GM18517 (cell line): ENCODE data around the gene MEGF8.

Experiments used
- ATAC-seq: cut with Tn5 transposase; IDR thresholded peaks from one replicate; pipeline ENCODE4 v1.9.1; 2021; ENCODE audit warnings: mild to moderate bottlenecking, moderate library complexity; ENCODE audit not compliant: unreplicated experiment

The MEGF8 gene

GRCh38 chr19:42409477-42409876 is 84.0 kb downstream of the MEGF8 start:
- no peak for ATAC-seq

- ATAC-seq: no peak
These were observed 84.9 kb downstream of the MEGF8 start for GRCh38 chr19:42410371-42410770.

GRCh38 chr19:42411581-42412178 is 86.2 kb downstream of the MEGF8 start:
- no peak for ATAC-seq

GRCh38 chr19:42412227-42412626 is 86.8 kb downstream of the MEGF8 start:
- no peak for ATAC-seq

- no peak for ATAC-seq
These were observed 87.2 kb downstream of the MEGF8 start for GRCh38 chr19:42412661-42413076.

- no peak for ATAC-seq
These were observed 93.9 kb downstream of the MEGF8 start for GRCh38 chr19:42419309-42419708.

DNA sequence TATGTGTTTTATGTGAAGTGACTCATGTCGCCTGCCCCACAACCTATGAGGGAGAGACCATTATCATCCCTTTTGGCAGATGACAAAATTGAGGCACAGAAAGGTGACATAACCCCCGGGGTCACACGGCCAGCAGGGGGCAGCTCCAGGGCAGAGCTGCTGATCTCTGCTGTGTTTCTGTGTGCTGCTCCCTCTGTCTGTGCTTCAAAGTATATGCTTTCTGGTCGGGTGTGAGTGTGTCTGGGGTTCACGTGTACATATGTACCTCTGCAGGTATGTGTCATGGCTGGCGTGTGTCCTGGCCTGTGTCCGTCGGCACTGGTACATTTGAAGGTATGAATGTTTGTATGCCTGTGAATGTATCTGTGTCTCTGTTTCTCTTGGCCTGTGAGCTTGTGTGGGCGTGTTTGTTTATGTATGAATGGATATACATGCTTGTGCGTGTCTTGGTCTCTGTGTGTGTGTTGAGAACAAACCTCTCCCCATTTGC is 94.7 kb downstream of the MEGF8 start:
- no peak for ATAC-seq

DNA sequence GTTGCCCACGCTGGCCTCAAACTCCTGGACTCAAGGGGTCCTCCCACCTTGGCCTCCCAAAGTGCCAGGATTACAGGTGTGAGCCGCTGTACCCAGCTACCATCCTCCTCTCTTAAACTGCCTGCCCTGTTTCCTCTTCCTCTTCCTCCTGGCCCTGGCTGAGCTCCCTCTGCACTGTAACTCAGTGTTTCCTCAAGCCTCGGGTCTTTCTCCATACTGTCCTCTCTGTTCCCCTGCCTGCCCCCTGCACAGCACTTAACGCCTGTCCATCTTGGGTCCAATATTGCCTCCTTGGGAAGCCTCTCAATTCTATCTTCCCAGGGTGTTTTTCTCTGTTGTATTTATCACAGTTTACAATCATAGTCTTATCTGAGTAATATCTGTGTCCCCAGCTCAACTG is 95.7 kb downstream of the MEGF8 start:
- ATAC-seq: no peak

- ATAC-seq: no peak
These were observed 96.2 kb downstream of the MEGF8 start for GRCh38 chr19:42421591-42422031.

DNA sequence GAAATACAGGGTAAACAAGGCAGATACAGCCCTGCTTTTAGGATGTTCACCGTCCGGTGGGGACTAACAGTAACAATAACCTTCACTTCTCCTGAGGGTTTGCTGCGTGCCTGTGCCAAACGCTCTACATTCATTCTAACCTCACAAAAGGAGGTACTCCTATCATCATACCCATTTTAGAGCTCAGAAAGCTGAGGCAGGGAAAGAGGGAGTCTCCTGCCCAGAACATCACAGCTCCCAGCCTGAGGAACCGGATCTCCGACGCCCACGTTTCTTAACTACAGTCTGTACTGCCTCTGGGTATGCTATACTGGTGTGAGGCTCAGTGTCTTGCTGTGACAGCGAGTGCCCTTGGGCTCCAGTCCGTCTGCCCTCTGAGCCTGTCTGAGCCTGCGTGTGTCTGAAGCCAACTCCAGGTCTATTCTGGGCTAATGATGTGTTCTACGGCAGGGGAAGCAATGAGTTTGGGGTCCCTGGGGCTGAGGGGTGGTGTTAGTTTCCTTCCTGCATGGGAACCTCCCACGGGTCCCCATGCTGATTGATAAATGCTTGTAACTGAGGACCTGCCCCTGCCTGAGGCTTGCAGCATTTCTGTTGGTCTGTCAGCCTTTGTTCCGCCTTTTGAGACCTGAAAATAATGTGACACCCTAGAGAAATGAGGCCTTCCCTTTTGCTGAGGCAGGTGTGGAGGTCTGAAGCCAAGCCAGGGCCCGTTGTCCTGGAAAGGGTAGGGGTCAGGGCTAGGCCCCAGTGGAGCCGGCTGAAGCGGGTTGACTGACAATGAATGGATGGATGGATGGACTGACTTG is 96.9 kb downstream of the MEGF8 start:
- no peak for ATAC-seq

DNA sequence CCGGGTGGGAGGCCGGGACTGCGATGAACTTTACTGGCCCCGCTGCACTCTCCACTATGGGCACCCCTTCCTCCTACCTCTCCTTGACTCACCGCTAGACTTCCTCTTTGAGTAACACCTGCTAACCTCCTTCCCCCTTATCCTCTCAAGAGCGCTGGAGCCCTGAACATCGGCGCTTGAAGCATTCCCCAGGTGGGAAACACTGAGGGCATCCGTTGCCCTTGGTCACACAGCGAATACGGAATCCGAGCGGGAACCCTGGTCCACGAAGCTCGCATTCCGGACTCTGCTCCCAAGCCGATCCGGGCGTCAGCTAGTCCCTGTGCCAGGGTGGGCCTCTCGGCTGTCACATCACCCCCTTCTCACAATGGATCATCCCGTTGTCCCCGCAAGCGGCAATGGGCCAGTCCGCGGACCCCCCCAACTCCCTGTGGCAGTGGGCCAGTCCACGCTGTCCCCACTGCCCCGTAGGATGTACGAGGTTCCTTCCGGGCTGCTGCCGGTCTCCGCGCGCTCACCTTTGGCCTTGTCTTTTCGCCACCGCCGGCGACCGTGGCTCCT is 97.5 kb downstream of the MEGF8 start:
- ATAC-seq: peak; percentile 35

- peak; percentile 86 for ATAC-seq
These were observed 98.3 kb downstream of the MEGF8 start for GRCh38 chr19:42423462-42424344.

DNA sequence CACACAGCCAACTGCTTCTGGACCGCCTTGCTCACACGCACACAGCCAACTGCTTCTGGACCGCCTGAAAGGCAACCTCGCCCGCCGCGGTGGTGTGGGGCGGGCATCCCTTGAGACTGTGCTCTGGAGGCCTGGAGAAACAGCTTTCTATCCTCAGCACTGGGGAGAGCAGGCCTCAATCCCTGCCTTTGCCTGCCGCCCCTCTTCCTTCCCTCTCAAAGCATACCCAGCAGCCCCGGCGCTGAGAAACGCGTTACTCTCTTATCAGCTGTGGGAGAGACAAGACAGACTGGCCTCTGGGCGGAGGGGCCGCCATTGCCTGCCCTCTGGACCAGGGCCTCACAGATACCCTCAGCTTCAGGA is 98.9 kb downstream of the MEGF8 start:
- ATAC-seq: no peak

- ATAC-seq: no peak
These were observed 99.3 kb downstream of the MEGF8 start for GRCh38 chr19:42424712-42425131.

DNA sequence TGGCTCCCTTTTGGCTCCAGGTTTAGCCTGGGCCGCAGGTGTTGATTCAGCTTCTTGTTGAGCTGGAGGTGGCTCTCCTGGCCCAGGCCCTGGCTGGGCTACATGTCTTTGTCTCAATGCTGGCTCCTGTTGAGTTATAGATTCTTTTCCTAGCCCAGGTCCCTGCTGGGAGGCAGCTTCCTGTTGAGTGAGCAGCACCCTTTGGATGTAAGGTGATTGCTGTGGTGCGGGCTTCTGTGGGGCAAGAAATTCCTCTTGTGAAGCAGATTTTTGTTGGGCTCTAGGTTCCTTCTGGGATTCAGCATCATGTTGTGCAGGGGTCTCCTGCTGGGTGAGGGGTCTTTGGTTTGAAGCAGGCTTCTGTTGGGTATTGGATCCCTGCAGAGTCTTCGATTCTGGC is 101.2 kb downstream of the MEGF8 start:
- no peak for ATAC-seq

- no peak for ATAC-seq
These were observed 101.9 kb downstream of the MEGF8 start, which contains the start of gene LIPE for GRCh38 chr19:42427313-42427712. LIPE (minus strand) TSS chr19:42427388; CDS start chr19:42427149, 239 bp downstream.
